Stimulated activated CD8-positive, alpha-beta memory T cell treated with anti-CD3 and anti-CD28 coated beads, Interleukin-4, amount 100 ng/mL, for 48 hours (primary cell): ENCODE measurements around the gene BATF3.
"Not testable (repeated sequence)": the region's sequence is repeated elsewhere in the genome, so short reads cannot be mapped to it uniquely, and the experiment has no call there.

Experiments used
- DNase-seq: peaks from one replicate; pipeline ENCODE4 v3.0.0-alpha.2; 2020

The BATF3 gene

GRCh38 chr1:212680680-212681389, 18.8 kb downstream of the BATF3 start:
- peak; percentile 28 for DNase-seq

GRCh38 chr1:212678456-212679410, 20.9 kb downstream of the BATF3 start:
- DNase-seq = no peak

GRCh38 chr1:212677573-212677972, 22.1 kb downstream of the BATF3 start:
- no peak for DNase-seq

GRCh38 chr1:212677136-212677535, 22.5 kb downstream of the BATF3 start:
- DNase-seq = no peak

GRCh38 chr1:212675675-212676074, 24.0 kb downstream of the BATF3 start:
- DNase-seq = no peak

GRCh38 chr1:212674872-212675271, 24.8 kb downstream of the BATF3 start:
- no peak for DNase-seq

GRCh38 chr1:212671342-212672031, 28.2 kb downstream of the BATF3 start:
- DNase-seq = no peak

- no peak for DNase-seq
Measured at GRCh38 chr1:212670882-212671281, 28.8 kb downstream of the BATF3 start.

GRCh38 chr1:212670301-212670700, 29.3 kb downstream of the BATF3 start:
- no peak for DNase-seq

GRCh38 chr1:212669600-212669999, 30.0 kb downstream of the BATF3 start:
- DNase-seq = no peak

GRCh38 chr1:212669102-212669501, 30.5 kb downstream of the BATF3 start:
- no peak for DNase-seq

- no peak for DNase-seq
Measured at GRCh38 chr1:212668477-212668876, 31.2 kb downstream of the BATF3 start.

GRCh38 chr1:212667223-212668139, 32.2 kb downstream of the BATF3 start:
- no peak for DNase-seq

GRCh38 chr1:212666116-212666775, 33.4 kb downstream of the BATF3 start:
- no peak for DNase-seq

GRCh38 chr1:212665241-212666115, 34.2 kb downstream of the BATF3 start:
- peak; percentile 91 for DNase-seq

GRCh38 chr1:212664409-212665199, 35.0 kb downstream of the BATF3 start:
- DNase-seq = no peak

- not testable (repeated sequence) for DNase-seq
Measured at GRCh38 chr1:212658250-212658649, 41.4 kb downstream of the BATF3 start.

GRCh38 chr1:212656730-212657129, 42.9 kb downstream of the BATF3 start:
- DNase-seq = no peak

GRCh38 chr1:212655668-212656440, 43.8 kb downstream of the BATF3 start:
- DNase-seq = no peak
